Activated CD4-positive, alpha-beta T cell treated with anti-CD3 and anti-CD28 coated beads, Interleukin-2, amount 50 U/mL, for 24 hours (primary cell): ENCODE results near the gene MXD1.

Experiments used
- DNase-seq, 2 donors: peaks; one replicate each; pipeline ENCODE4 v3.0.0-alpha.2; 2020; ENCODE audit warnings: low read depth in 1 of 2, low spot score in 1 of 2

Gene MXD1

GRCh38 chr2:69975853-69976462, 61.0 kb downstream of the MXD1 start:
- no peak for DNase-seq

GRCh38 chr2:69977186-69977585, 62.3 kb downstream of the MXD1 start:
- DNase-seq: no peak

GRCh38 chr2:69977906-69978482, 63.1 kb downstream of the MXD1 start:
- no peak for DNase-seq

GRCh38 chr2:69979902-69980807, 65.2 kb downstream of the MXD1 start:
- DNase-seq: no peak

- no peak for DNase-seq
Observed at GRCh38 chr2:69983392-69983966, 68.6 kb downstream of the MXD1 start.

- DNase-seq: no peak
Observed at GRCh38 chr2:69985216-69985615, 70.3 kb downstream of the MXD1 start.

GRCh38 chr2:69985688-69986087, 70.8 kb downstream of the MXD1 start:
- DNase-seq: no peak

- DNase-seq: no peak
Observed at GRCh38 chr2:69986691-69987090, 71.8 kb downstream of the MXD1 start.

GRCh38 chr2:69988086-69988635, 73.3 kb downstream of the MXD1 start:
- DNase-seq: no peak

GRCh38 chr2:69989009-69989408, 74.1 kb downstream of the MXD1 start:
- no peak for DNase-seq

GRCh38 chr2:69989441-69990105, 74.7 kb downstream of the MXD1 start:
- DNase-seq: no peak
